Astrocyte (in vitro differentiated cells and primary cell): ENCODE results near the gene PIK3R6.

Source experiments
- CTCF ChIP-seq: IDR thresholded peaks from 2 replicates; pipeline ENCODE4 v1.5.1; 2011; ENCODE audit warnings: low read depth, mild to moderate bottlenecking, inconsistent platforms, low read length, moderate library complexity; ENCODE audit not compliant: insufficient read depth
- EZH2 ChIP-seq: IDR thresholded peaks from 2 replicates; pipeline ENCODE4 v1.6.1; 2012; ENCODE audit warnings: mild to moderate bottlenecking, low read length, inconsistent platforms; ENCODE audit not compliant: insufficient read depth

GRCh38 chr17:8828517-8828875 is 39.0 kb downstream of the PIK3R6 start:
- TF ChIP-seq CTCF = no peak
- TF ChIP-seq EZH2 = no peak
